ENCODE measurements around the gene DHDDS. TPM values are rescaled to one million over a fixed set of nuclear protein-coding genes. Genes with fewer than 3 reads are reported as not detected.

The DHDDS gene
- total RNA-seq, 2 donors from 2014 or later = 38.6 to 59.4 TPM

GRCh38 chr1:26389604-26390247 is 42.4 kb upstream of the DHDDS start:
- Histone ChIP-seq H3K27ac (no peak overlapping the region), H3K4me1 (ENCODE audit: control insufficient read depth in 1 of 2, low read depth in 2 of 2) (no peaks in the 10 kb centered on the region), H3K4me3 (no peak overlapping the region), H3K9me3 (no peaks in the 10 kb centered on the region), H3K36me3 (no peaks in the 10 kb centered on the region), H3K27me3 (replicated peaks; ENCODE audit: insufficient read depth) (no peaks in the 10 kb centered on the region)
- ATAC-seq (ENCODE audit: insufficient number of reproducible peaks, low FRiP score, low read depth) (no peak), DNase-seq (ENCODE audit: low spot score) (no peak)
- no peak for TF ChIP-seq CTCF (IDR thresholded peaks at IDR 0.05)

GRCh38 chr1:26391450-26391849 is 40.7 kb upstream of the DHDDS start:
- Histone ChIP-seq H3K4me3 (no peak overlapping the region), H3K27ac (no peak overlapping the region), H3K36me3 (no peaks in the 10 kb centered on the region), H3K4me1 (ENCODE audit: control insufficient read depth in 1 of 2, low read depth in 2 of 2) (no peaks in the 10 kb centered on the region), H3K27me3 (replicated peaks; ENCODE audit: insufficient read depth) (no peaks in the 10 kb centered on the region), H3K9me3 (no peaks in the 10 kb centered on the region)
- ATAC-seq (ENCODE audit: insufficient number of reproducible peaks, low FRiP score, low read depth) (no peak), DNase-seq (ENCODE audit: low spot score) (no peak)
- no peak for TF ChIP-seq CTCF (IDR thresholded peaks at IDR 0.05)

GRCh38 chr1:26395754-26396153 is 36.4 kb upstream of the DHDDS start:
- no peak for DNase-seq (ENCODE audit: low spot score)
- ATAC-seq (ENCODE audit: insufficient number of reproducible peaks, low FRiP score, low read depth) = no peak
- Histone ChIP-seq H3K4me3 (no peak overlapping the region), H3K4me1 (ENCODE audit: control insufficient read depth in 1 of 2, low read depth in 2 of 2) (no peaks in the 10 kb centered on the region), H3K9me3 (no peaks in the 10 kb centered on the region), H3K27ac (no peak overlapping the region), H3K36me3 (no peaks in the 10 kb centered on the region), H3K27me3 (replicated peaks; ENCODE audit: insufficient read depth) (no peaks in the 10 kb centered on the region)
- no peak for TF ChIP-seq CTCF (IDR thresholded peaks at IDR 0.05)

GRCh38 chr1:26399034-26399433 is 33.1 kb upstream of the DHDDS start:
- no peak overlapping the region for H3K27ac ChIP-seq
- no peaks in the 10 kb centered on the region for H3K36me3 ChIP-seq
- TF ChIP-seq CTCF (IDR thresholded peaks at IDR 0.05) = no peak
- DNase-seq (ENCODE audit: low spot score) = no peak
- H3K4me1 ChIP-seq (ENCODE audit: control insufficient read depth in 1 of 2, low read depth in 2 of 2) = no peaks in the 10 kb centered on the region
- no peak overlapping the region for H3K4me3 ChIP-seq
- H3K27me3 ChIP-seq (replicated peaks; ENCODE audit: insufficient read depth) = no peaks in the 10 kb centered on the region
- no peak for ATAC-seq (ENCODE audit: insufficient number of reproducible peaks, low FRiP score, low read depth)
- H3K9me3 ChIP-seq = no peaks in the 10 kb centered on the region

- Histone ChIP-seq H3K27ac (no peak overlapping the region), H3K36me3 (no peaks in the 10 kb centered on the region), H3K9me3 (no peaks in the 10 kb centered on the region), H3K4me3 (no peak overlapping the region), H3K4me1 (ENCODE audit: control insufficient read depth in 1 of 2, low read depth in 2 of 2) (no peaks in the 10 kb centered on the region), H3K27me3 (replicated peaks; ENCODE audit: insufficient read depth) (no peaks in the 10 kb centered on the region)
- ATAC-seq (ENCODE audit: insufficient number of reproducible peaks, low FRiP score, low read depth) = no peak
- TF ChIP-seq CTCF (IDR thresholded peaks at IDR 0.05) = no peak
- no peak for DNase-seq (ENCODE audit: low spot score)
Observed at GRCh38 chr1:26401891-26402290, 30.2 kb upstream of the DHDDS start.
